BJ (cell line): Measurements from ENCODE around the gene LAMTOR5. TPM values are rescaled to one million over a fixed set of nuclear protein-coding genes. Genes with fewer than 3 reads are reported as not detected.

ENCODE experiments used
- CTCF ChIA-PET: fragments of 350-600 bp; formaldehyde crosslinking; extraction: SDS; loops from one replicate; lab custom pipeline; 2021; ENCODE audit warnings: antibody characterized with exemption, inconsistent platforms; lab: Yijun Ruan, JAX
- POLR2A ChIA-PET: fragments of 300-600 bp; sonication (Branson Sonifier 250); formaldehyde crosslinking; extraction: SDS; loops from one replicate; lab custom pipeline; 2021; ENCODE audit warnings: antibody characterized with exemption; lab: Charles Lee
- DNase-seq: peaks from one replicate; pipeline ENCODE4 v3.0.0-alpha.2; 2011; ENCODE audit warnings: low read depth
- H3K27me3 ChIP-seq: 2 replicates; pipeline ENCODE4 v1.6.0; 2011; ENCODE audit warnings: low read length; ENCODE audit not compliant: control insufficient read depth, insufficient read depth
- H3K36me3 ChIP-seq: 2 replicates; pipeline ENCODE4 v1.5.1; 2011; ENCODE audit warnings: low read length; ENCODE audit not compliant: control insufficient read depth, insufficient read depth
- H3K4me3 ChIP-seq: 2 replicates; pipeline ENCODE4 v1.5.1; 2011; ENCODE audit warnings: low read depth, mild to moderate bottlenecking, control low read depth, low read length
- CTCF ChIP-seq: IDR thresholded peaks from 2 replicates; pipeline ENCODE4 v1.5.1; 2011; ENCODE audit warnings: low read depth, mild to moderate bottlenecking, control low read depth, inconsistent platforms, low read length, moderate library complexity; ENCODE audit not compliant: insufficient read depth
- polyA plus RNA-seq: library from polyadenylated mRNA; depleted of rRNA; stranded (reverse); fragments of >200 nt; gene quantifications from 2 replicates; pipeline ENCODE4 v1.2.3, GENCODE V29; 2011

LAMTOR5 gene
- polyA plus RNA-seq, 1 experiment, result 236 TPM

DNA sequence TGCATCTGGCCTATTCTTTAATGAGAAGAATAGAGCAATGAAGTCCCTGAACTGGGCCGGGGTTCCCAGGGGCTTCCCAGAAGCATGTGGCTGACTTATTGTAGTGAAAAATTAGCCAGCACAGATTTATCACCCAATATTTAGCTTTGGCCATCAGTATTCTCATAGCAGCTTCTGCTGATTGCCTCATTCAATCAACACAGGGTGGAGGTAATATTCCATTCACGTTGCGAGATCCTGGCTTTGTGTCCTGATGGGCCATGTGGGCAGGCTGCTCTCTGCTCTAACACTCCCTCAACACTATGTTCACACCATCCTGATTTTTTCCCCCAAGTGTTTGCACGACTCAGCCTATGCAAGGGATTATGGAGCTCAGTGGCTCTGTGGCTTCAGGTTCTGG lies 21.5 kb upstream of the LAMTOR5 start:
- no peaks in the 10 kb centered on the region for H3K36me3 ChIP-seq
- no peak for DNase-seq
- TF ChIP-seq CTCF, result no peak
- peaks cover 7% of the 10 kb centered on the region for H3K27me3 ChIP-seq
- H3K4me3 ChIP-seq, result no peak overlapping the region
- CTCF ChIA-PET, result interaction anchor here (1.1 to 16.9 kb wide), 6 partner anchors 10 to 232 kb away, joined by 3 to 148 read pairs (median 6); no protein-coding TSS in a partner anchor
- POLR2A ChIA-PET, result no interaction called here

GRCh38 chr1:110426854-110427253 lies 19.4 kb upstream of the LAMTOR5 start:
- peaks cover 7% of the 10 kb centered on the region for H3K27me3 ChIP-seq
- H3K36me3 ChIP-seq, result no peaks in the 10 kb centered on the region
- ChIA-PET POLR2A (no interaction called here), CTCF (interaction anchor here (1.1 to 1.4 kb wide), 2 partner anchors 10 to 14 kb away, joined by 3 to 4 read pairs; no protein-coding TSS in a partner anchor)
- H3K4me3 ChIP-seq, result no peak overlapping the region
- no peak for TF ChIP-seq CTCF
- DNase-seq, result no peak

DNA sequence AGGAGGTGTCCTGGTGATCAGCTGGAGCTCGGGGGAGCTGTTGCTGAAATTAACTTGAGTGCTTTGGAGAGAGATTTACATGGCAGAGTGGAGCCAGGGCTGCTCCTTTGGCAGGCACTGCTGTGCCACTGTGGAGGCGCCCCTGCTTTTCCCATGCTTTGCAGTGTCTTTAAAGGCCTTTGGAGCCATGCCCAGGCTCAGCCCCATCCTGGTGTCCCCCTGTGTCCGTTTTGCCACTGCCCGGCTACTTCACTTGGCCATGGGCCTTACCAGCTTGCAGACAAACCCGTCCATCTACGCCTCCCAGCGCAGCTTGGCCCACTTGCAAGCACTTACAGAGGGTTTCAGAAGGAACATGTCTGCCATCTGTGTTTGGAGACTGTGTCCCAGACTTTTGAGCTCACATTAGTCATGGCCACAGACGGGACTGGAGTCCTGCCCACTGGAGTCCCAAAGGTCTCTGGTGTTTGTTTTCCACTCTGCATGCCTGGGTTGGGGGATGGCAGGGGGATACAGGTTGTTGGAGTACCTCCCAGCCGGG lies 18.2 kb upstream of the LAMTOR5 start:
- DNase-seq, result no peak
- peaks cover 5% of the 10 kb centered on the region for H3K27me3 ChIP-seq
- POLR2A ChIA-PET, result no interaction called here
- H3K4me3 ChIP-seq, result no peak overlapping the region
- TF ChIP-seq CTCF, result no peak
- CTCF ChIA-PET, result interaction anchor here (0.6 to 1.5 kb wide), 4 partner anchors 9 to 34 kb away, joined by 3 to 9 read pairs (median 4); no protein-coding TSS in a partner anchor
- no peaks in the 10 kb centered on the region for H3K36me3 ChIP-seq

DNA sequence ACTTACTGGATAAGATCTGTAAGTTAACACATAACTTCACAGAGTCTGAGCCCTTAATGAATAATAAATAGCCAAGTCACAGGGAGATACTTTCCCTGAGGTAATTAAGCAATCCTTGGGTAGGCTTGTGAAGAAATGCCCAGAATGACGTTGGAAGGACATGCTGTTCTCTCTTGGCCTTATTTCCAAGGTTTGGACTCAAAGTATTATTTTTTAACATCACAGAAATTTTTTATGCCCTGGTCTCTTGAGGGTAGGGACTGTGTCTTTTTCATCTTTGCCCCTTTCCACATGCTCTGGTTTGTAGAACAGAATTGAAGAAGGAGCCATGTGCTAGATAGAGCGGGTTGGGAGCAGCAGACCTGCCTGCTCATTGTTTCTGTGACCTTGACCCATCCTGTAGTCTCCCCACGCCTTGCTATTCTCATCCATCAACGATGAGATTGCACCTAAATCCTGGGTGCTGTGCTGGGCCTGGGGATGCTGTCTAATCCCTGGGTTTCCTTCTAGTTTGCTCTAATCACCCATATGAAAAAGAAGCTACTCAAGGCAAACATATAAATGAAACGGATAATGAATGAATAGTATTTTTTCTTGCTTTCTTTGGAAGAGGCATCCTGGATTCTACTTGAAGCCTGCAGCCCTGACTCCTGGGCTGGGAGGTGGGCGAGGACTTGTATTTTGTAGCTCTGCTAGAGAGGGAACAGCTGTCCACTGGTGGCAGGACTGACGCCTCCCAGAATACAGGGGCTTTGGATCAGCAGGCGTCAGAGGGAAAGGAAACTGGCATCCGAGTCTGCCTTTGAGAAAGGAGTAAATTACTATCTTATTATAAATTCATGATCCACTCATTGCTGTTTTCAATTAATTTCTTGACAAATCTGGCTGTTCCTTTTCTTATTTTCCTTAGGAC lies 17.5 kb upstream of the LAMTOR5 start:
- DNase-seq, result no peak
- POLR2A ChIA-PET, result no interaction called here
- Histone ChIP-seq H3K4me3 (no peak overlapping the region), H3K27me3 (peaks cover 2% of the 10 kb centered on the region), H3K36me3 (no peaks in the 10 kb centered on the region)
- CTCF ChIA-PET, result interaction anchor here (0.6 to 1.5 kb wide), 4 partner anchors 8 to 35 kb away, joined by 3 to 9 read pairs (median 4); no protein-coding TSS in a partner anchor
- TF ChIP-seq CTCF, result no peak
